Endothelial cell of umbilical vein (primary cell): Measurements from ENCODE around the gene FABP7. TPM values are rescaled to one million over a fixed set of nuclear protein-coding genes. Genes with fewer than 3 reads are reported as not detected.

Experiments used
- BruUV-seq: library from RNA; stranded (reverse); fragments of 400-500 nt; replicated peaks from 2 replicates; lab custom pipeline; 2021; lab: Mats Ljungman, UMichigan
- CTCF ChIA-PET: fragments of 300-600, 350-600 bp; sonication (Branson Sonifier 250); formaldehyde crosslinking; loops from one replicate; lab custom pipeline; 2021; ENCODE audit warnings: antibody characterized with exemption, inconsistent platforms; lab: Charles Lee
- POLR2A ChIA-PET: fragments of 300-600, 350-600 bp; sonication (Branson Sonifier 250); formaldehyde crosslinking; loops from one replicate; lab custom pipeline; 2021; ENCODE audit warnings: antibody characterized with exemption, inconsistent platforms; lab: Charles Lee
- DNase-seq: peaks from one replicate; pipeline ENCODE4 v3.0.0-alpha.2; 2011; ENCODE audit warnings: low read depth, low spot score
- FAIRE-seq: peaks from 2 replicates; lab custom pipeline; 2011; peaks lifted over from hg19 to GRCh38; lab: Jason Lieb, UNC
- H2AFZ ChIP-seq: 2 replicates; pipeline ENCODE4 v1.6.0; 2012; ENCODE audit warnings: low read depth, low read length, control low read depth, inconsistent platforms
- H3K27ac ChIP-seq: 2 replicates; pipeline ENCODE4 v1.5.1; 2011; ENCODE audit warnings: low read depth, mild to moderate bottlenecking, control low read depth, low read length, moderate library complexity; ENCODE audit not compliant: insufficient read depth
- H3K27me3 ChIP-seq, 2 experiments: 2 replicates each; pipeline versions ENCODE4 v1.6.0 to v1.6.1; 2011; ENCODE audit warnings: low read length in 2 of 2, mixed read lengths in 1 of 2; ENCODE audit not compliant: control insufficient read depth in 2 of 2, insufficient read depth in 2 of 2
- H3K36me3 ChIP-seq, 2 experiments: 2 replicates in 1 of 2; 3 replicates in 1 of 2; pipeline ENCODE4 v1.5.1; 2011; ENCODE audit warnings: low read length in 2 of 2, mild to moderate bottlenecking in 1 of 2, moderate library complexity in 1 of 2; ENCODE audit not compliant: control insufficient read depth in 2 of 2, insufficient read depth in 2 of 2; ENCODE audit errors: extremely low read depth in 1 of 2
- H3K4me1 ChIP-seq: 3 replicates; pipeline ENCODE4 v1.5.1; 2011; ENCODE audit warnings: mild to moderate bottlenecking, low read length; ENCODE audit not compliant: control insufficient read depth, insufficient read depth; ENCODE audit errors: extremely low read depth
- H3K4me2 ChIP-seq: 2 replicates; pipeline ENCODE4 v1.6.1; 2011; ENCODE audit warnings: low read length, control low read depth, mixed read lengths; ENCODE audit not compliant: insufficient read depth
- H3K4me3 ChIP-seq, 3 experiments: fragments of 200-600 bp in 1 of 3; sonication (generic), shearing (Covaris generic) in 1 of 3; replicated peaks in 1 of 3; 2 replicates each; pipeline ENCODE4 v1.5.1; 2011 to 2016; ENCODE audit warnings: control low read depth in 3 of 3, low read length in 3 of 3, mild to moderate bottlenecking in 2 of 3, inconsistent platforms in 1 of 3, low read depth in 1 of 3, moderate library complexity in 1 of 3; ENCODE audit not compliant: insufficient read depth in 1 of 3
- H3K79me2 ChIP-seq: 2 replicates; pipeline ENCODE4 v1.6.0; 2012; ENCODE audit warnings: low read length, inconsistent platforms; ENCODE audit not compliant: control insufficient read depth, insufficient read depth
- H3K9ac ChIP-seq: replicated peaks from 2 replicates; pipeline ENCODE3; 2011; ENCODE audit warnings: low read length, control low read depth; ENCODE audit not compliant: insufficient read depth; ENCODE audit errors: extremely low read depth
- H3K9me1 ChIP-seq: replicated peaks from 3 replicates; pipeline ENCODE4 v1.6.0; 2011; ENCODE audit warnings: mild to moderate bottlenecking, low read length; ENCODE audit not compliant: control insufficient read depth, insufficient read depth; ENCODE audit errors: extremely low read depth
- H3K9me3 ChIP-seq: replicated peaks from 2 replicates; pipeline ENCODE4 v1.5.1; 2012; ENCODE audit warnings: low read length, inconsistent platforms; ENCODE audit not compliant: control insufficient read depth, insufficient read depth
- H4K20me1 ChIP-seq: replicated peaks from 2 replicates; pipeline ENCODE3; 2011; ENCODE audit warnings: mild to moderate bottlenecking, low read length; ENCODE audit not compliant: control insufficient read depth, insufficient read depth; ENCODE audit errors: extremely low read depth
- CTCF ChIP-seq, 2 donors: IDR thresholded peaks; 1 replicate in 1 of 2; 2 replicates in 1 of 2; pipeline ENCODE4 v1.5.1; 2011; ENCODE audit warnings: low read length in 2 of 2, mild to moderate bottlenecking in 2 of 2, moderate library complexity in 2 of 2, control low read depth in 1 of 2, inconsistent platforms in 1 of 2, low read depth in 1 of 2; ENCODE audit not compliant: insufficient read depth in 1 of 2; ENCODE audit errors: extremely low read depth in 1 of 2
- EZH2 ChIP-seq: IDR thresholded peaks from 2 replicates; pipeline ENCODE4 v1.6.1; 2012; ENCODE audit warnings: borderline replicate concordance, low read depth, mild to moderate bottlenecking, moderate library complexity, low read length, inconsistent platforms; ENCODE audit not compliant: severe bottlenecking
- FOS ChIP-seq: IDR thresholded peaks from 2 replicates; pipeline ENCODE4 v1.6.1; 2011; ENCODE audit warnings: mild to moderate bottlenecking, low read length, moderate library complexity, borderline replicate concordance; ENCODE audit not compliant: insufficient read depth
- GATA2 ChIP-seq: IDR thresholded peaks from 2 replicates; pipeline ENCODE4 v1.7.0; 2011; ENCODE audit warnings: low read depth, mild to moderate bottlenecking, moderate library complexity, mixed read lengths, low read length; ENCODE audit not compliant: insufficient read length, insufficient read depth
- JUN ChIP-seq: IDR thresholded peaks from 2 replicates; pipeline ENCODE4 v1.6.1; 2011; ENCODE audit warnings: borderline replicate concordance, low read depth; ENCODE audit not compliant: insufficient read length, insufficient read depth
- MYC ChIP-seq: IDR thresholded peaks from one replicate; pipeline ENCODE4 v1.6.1; 2011; ENCODE audit warnings: mild to moderate bottlenecking, low read depth, low read length
- POLR2A ChIP-seq: IDR thresholded peaks from 2 replicates; pipeline ENCODE4 v1.6.1; 2012; ENCODE audit warnings: low read depth, mild to moderate bottlenecking, control low read depth, low read length
- POLR2AphosphoS5 ChIP-seq: IDR thresholded peaks from 2 replicates; pipeline ENCODE4 v1.6.1; 2012; ENCODE audit warnings: low read depth, mild to moderate bottlenecking, control low read depth, low read length, moderate library complexity; ENCODE audit not compliant: insufficient read depth
- dilution Hi-C: fragments of 300-500 bp; cut with MboI; formaldehyde crosslinking; loops from one replicate; pipeline ENCODE4 v1.15.0; 2019; ENCODE audit warnings: low sequenced_read_pairs; ENCODE audit not compliant: extremely low pct_ligation_motif_present
- intact Hi-C: fragments of 100-400 bp; cut with micrococcal nuclease; formaldehyde crosslinking; loops from one replicate; pipeline ENCODE4 v1.10.0; 2022
- polyA plus RNA-seq, 4 experiments: library from polyadenylated mRNA; depleted of rRNA in 3 of 4; stranded (reverse) in 3 of 4; unstranded in 1 of 4; fragments of >200 nt; gene quantifications; 2 replicates each; pipeline versions ENCODE4 v1.2.1 to v1.2.3, GENCODE V29; 2011 to 2012; ENCODE audit warnings: missing spikeins in 1 of 4
- total RNA-seq: library from RNA; stranded (reverse); gene quantifications from 2 replicates; pipeline ENCODE4 v1.2.3, GENCODE V29; 2021
- TF ChIP-seq, protein P1 (sequence below): IDR thresholded peaks from 2 replicates; pipeline ENCODE4 v1.6.1; 2011; ENCODE audit not compliant: insufficient read depth, insufficient read length

FABP7 gene
- total and polyA plus RNA-seq, 2 donors (not counting 3 experiments of a cell fraction or from before 2014, with no cell fraction given): not detected

- POLR2A ChIA-PET: no interaction called here
- Histone ChIP-seq H2AFZ (no peak overlapping the region), H3K79me2 (no peaks in the 10 kb centered on the region), H3K27ac (no peak overlapping the region), H3K27me3 (peaks cover 9 to 23% of the 10 kb centered on the region in 2 experiments), H3K4me3 (no peak overlapping the region), H3K9me3 (no peaks in the 10 kb centered on the region), H3K9me1 (no peaks in the 10 kb centered on the region), H4K20me1 (no peaks in the 10 kb centered on the region), H3K4me1 (peaks cover 6% of the 10 kb centered on the region), H3K36me3 (no peaks in the 10 kb centered on the region), H3K9ac (no peak overlapping the region), H3K4me2 (no peak overlapping the region)
- DNase-seq (no peak), FAIRE-seq (no peak)
- dilution Hi-C loops (no loop called here), intact Hi-C loops (loop anchor here (2.0 to 10.0 kb wide), 3 partner anchors 51 to 393 kb away; partner anchors contain the start of genes HSF2 and SERINC1)
- TF ChIP-seq EZH2 (no peak), FOS (no peak), POLR2AphosphoS5 (no peak), POLR2A (no peak), CTCF (IDR thresholded peaks at IDR 0.05; ENCODE audit: extremely low read depth in 1 of 2, insufficient read depth in 1 of 2, low read depth in 1 of 2, low read length in 2 of 2) (no peak), JUN (no peak), MYC (no peak), GATA2 (no peak)
- TF ChIP-seq, protein P1, sequence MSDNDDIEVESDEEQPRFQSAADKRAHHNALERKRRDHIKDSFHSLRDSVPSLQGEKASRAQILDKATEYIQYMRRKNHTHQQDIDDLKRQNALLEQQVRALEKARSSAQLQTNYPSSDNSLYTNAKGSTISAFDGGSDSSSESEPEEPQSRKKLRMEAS: no peak
- no TSS peak for BruUV-seq
- CTCF ChIA-PET: interaction anchor here (1.8 kb wide), 1 partner anchor 51 kb away, joined by 16 read pairs; no protein-coding TSS in a partner anchor
These were observed 8.7 kb downstream of the FABP7 start for GRCh38 chr6:122788208-122788607.
